Mesenchymal stem cell (in vitro differentiated cells and primary cell): ENCODE results near the gene SEMA4F.

ENCODE experiments used
- DNase-seq: peaks from one replicate; pipeline ENCODE4 v3.0.0-alpha.2; 2013
- H2AFZ ChIP-seq: one replicate; pipeline ENCODE4 v1.6.1; 2013; ENCODE audit warnings: low read depth, mild to moderate bottlenecking, control low read depth, inconsistent platforms, low read length, moderate library complexity
- H2AK5ac ChIP-seq: 2 replicates; pipeline ENCODE4 v1.6.1; 2013; ENCODE audit warnings: low read length, moderate library complexity, mild to moderate bottlenecking, inconsistent platforms; ENCODE audit not compliant: severe bottlenecking
- H2BK120ac ChIP-seq: one replicate; pipeline ENCODE4 v1.6.1; 2013; ENCODE audit warnings: low read depth, mild to moderate bottlenecking, inconsistent platforms, low read length, moderate library complexity
- H2BK12ac ChIP-seq, 2 experiments: one replicate each; pipeline ENCODE4 v1.6.1; 2013; ENCODE audit warnings: inconsistent platforms in 2 of 2, low read length in 2 of 2, mild to moderate bottlenecking in 2 of 2, moderate library complexity in 2 of 2, control low read depth in 1 of 2
- H2BK15ac ChIP-seq: one replicate; pipeline ENCODE4 v1.6.1; 2013; ENCODE audit warnings: mild to moderate bottlenecking, low read depth, inconsistent platforms; ENCODE audit not compliant: poor library complexity, severe bottlenecking
- H2BK5ac ChIP-seq: 2 replicates; pipeline ENCODE4 v1.6.1; 2013; ENCODE audit warnings: low read depth, mild to moderate bottlenecking, low read length, control low read depth, inconsistent platforms; ENCODE audit not compliant: poor library complexity, severe bottlenecking
- H3K14ac ChIP-seq, 2 experiments: one replicate each; pipeline ENCODE4 v1.6.1; 2013; ENCODE audit warnings: inconsistent platforms in 2 of 2, low read length in 2 of 2, control low read depth in 1 of 2, mild to moderate bottlenecking in 1 of 2, moderate library complexity in 1 of 2
- H3K18ac ChIP-seq, 2 experiments: one replicate each; pipeline ENCODE4 v1.6.1; 2013; ENCODE audit warnings: inconsistent platforms in 2 of 2, low read length in 2 of 2, control low read depth in 1 of 2, low read depth in 1 of 2, mild to moderate bottlenecking in 1 of 2
- H3K23ac ChIP-seq, 2 experiments: one replicate each; pipeline ENCODE4 v1.6.1; 2013; ENCODE audit warnings: inconsistent platforms in 2 of 2, low read length in 2 of 2, mild to moderate bottlenecking in 2 of 2, moderate library complexity in 2 of 2, control low read depth in 1 of 2
- H3K27ac ChIP-seq: 2 replicates; pipeline ENCODE4 v1.5.1; 2013; ENCODE audit warnings: mild to moderate bottlenecking, moderate library complexity, low read length, control low read depth, inconsistent platforms; ENCODE audit not compliant: poor library complexity, severe bottlenecking
- H3K27me3 ChIP-seq, 2 experiments: 2 replicates each; pipeline versions ENCODE4 v1.6.1 to v1.7.0; 2013; ENCODE audit warnings: low read length in 2 of 2, mild to moderate bottlenecking in 2 of 2, moderate library complexity in 2 of 2, control low read depth in 1 of 2, inconsistent platforms in 1 of 2; ENCODE audit not compliant: control insufficient read depth in 1 of 2, insufficient read depth in 1 of 2
- H3K36me3 ChIP-seq, 2 experiments: 2 replicates each; pipeline versions ENCODE4 v1.6.1 to v1.7.0; 2013; ENCODE audit warnings: low read length in 2 of 2, control low read depth in 1 of 2, inconsistent platforms in 1 of 2, low read depth in 1 of 2, mild to moderate bottlenecking in 1 of 2; ENCODE audit not compliant: insufficient read depth in 2 of 2, control insufficient read depth in 1 of 2
- H3K4ac ChIP-seq, 2 experiments: one replicate each; pipeline ENCODE4 v1.6.1; 2013; ENCODE audit warnings: inconsistent platforms in 2 of 2, low read length in 2 of 2, mild to moderate bottlenecking in 2 of 2, moderate library complexity in 2 of 2, control low read depth in 1 of 2, low read depth in 1 of 2
- H3K4me1 ChIP-seq: 2 replicates; pipeline ENCODE4 v1.6.1; 2013; ENCODE audit warnings: low read depth, low read length, control low read depth; ENCODE audit not compliant: control insufficient read depth, insufficient read depth
- H3K4me2 ChIP-seq: 2 replicates; pipeline ENCODE4 v1.6.1; 2013; ENCODE audit warnings: low read length, mild to moderate bottlenecking, inconsistent platforms; ENCODE audit not compliant: poor library complexity, severe bottlenecking
- H3K4me3 ChIP-seq, 2 experiments: 2 replicates each; pipeline versions ENCODE4 v1.5.1 to v1.7.0; 2013; ENCODE audit warnings: low read length in 2 of 2, mild to moderate bottlenecking in 2 of 2, control low read depth in 1 of 2, low read depth in 1 of 2; ENCODE audit not compliant: insufficient read depth in 1 of 2
- H3K79me1 ChIP-seq: replicated peaks from 2 replicates; pipeline ENCODE4 v1.6.1; 2013; ENCODE audit warnings: mild to moderate bottlenecking, control low read depth, low read length, inconsistent platforms; ENCODE audit not compliant: poor library complexity, severe bottlenecking
- H3K9ac ChIP-seq: 2 replicates; pipeline ENCODE4 v1.7.0; 2013; ENCODE audit warnings: mild to moderate bottlenecking, low read length, moderate library complexity
- H3K9me3 ChIP-seq: 2 replicates; pipeline ENCODE4 v1.7.0; 2013; ENCODE audit warnings: mild to moderate bottlenecking, low read length; ENCODE audit not compliant: control insufficient read depth
- H4K8ac ChIP-seq: one replicate; pipeline ENCODE4 v1.6.1; 2013; ENCODE audit warnings: inconsistent platforms, mild to moderate bottlenecking, low read length, moderate library complexity
- H4K91ac ChIP-seq: one replicate; pipeline ENCODE4 v1.6.1; 2013; ENCODE audit warnings: mild to moderate bottlenecking, low read length, inconsistent platforms
- WGBS: methylation state at CpG from one replicate; pipeline ENCODE4 v1.1.7; 2013; ENCODE audit warnings: mixed read lengths; 5-methylcytosine and 5-hydroxymethylcytosine counted together

Gene SEMA4F

GRCh38 chr2:74690571-74690970 is 36.5 kb downstream of the SEMA4F start:
- Histone ChIP-seq H3K4ac (no peak overlapping the region), H4K8ac (no peak overlapping the region), H2BK15ac (no peak overlapping the region), H3K9ac (no peak overlapping the region), H4K91ac (no peak overlapping the region), H3K27me3 (peaks cover 0 to 35% of the 10 kb centered on the region in 2 experiments), H2BK12ac (no peak overlapping the region), H3K23ac (no peak overlapping the region), H3K14ac (no peak overlapping the region), H3K4me3 (no peak overlapping the region), H2BK120ac (no peak overlapping the region), H3K9me3 (no peaks in the 10 kb centered on the region), H3K36me3 (no peaks in the 10 kb centered on the region), H3K79me1 (no peaks in the 10 kb centered on the region), H2AK5ac (no peak overlapping the region), H3K18ac (no peak overlapping the region), H3K4me1 (no peaks in the 10 kb centered on the region), H3K4me2 (no peak overlapping the region), H2AFZ (no peak overlapping the region), H2BK5ac (no peak overlapping the region), H3K27ac (no peak overlapping the region)
- 27% methylated on average over 3 of the region's 4 CpGs for WGBS
- DNase-seq, result peak; percentile 72

GRCh38 chr2:74691929-74692328 is 37.9 kb downstream of the SEMA4F start:
- Histone ChIP-seq H2AK5ac (no peak overlapping the region), H3K18ac (no peak overlapping the region), H3K79me1 (no peaks in the 10 kb centered on the region), H3K36me3 (no peaks in the 10 kb centered on the region), H4K8ac (no peak overlapping the region), H3K4me2 (no peak overlapping the region), H3K4me3 (peak overlapping the region in 1 of 2 experiments; percentile 35), H2AFZ (no peak overlapping the region), H3K9ac (no peak overlapping the region), H2BK120ac (no peak overlapping the region), H3K4me1 (no peaks in the 10 kb centered on the region), H2BK12ac (peak overlapping the region in 1 of 2 experiments; percentile 11), H3K4ac (no peak overlapping the region), H3K9me3 (no peaks in the 10 kb centered on the region), H3K14ac (no peak overlapping the region), H3K23ac (no peak overlapping the region), H3K27ac (no peak overlapping the region), H2BK5ac (no peak overlapping the region), H4K91ac (no peak overlapping the region), H2BK15ac (no peak overlapping the region), H3K27me3 (peaks cover 0 to 35% of the 10 kb centered on the region in 2 experiments)
- WGBS, result 85% methylated on average over 5 of the region's 5 CpGs
- DNase-seq, result no peak

GRCh38 chr2:74693213-74693612 is 39.2 kb downstream of the SEMA4F start:
- no peak overlapping the region for H3K9ac ChIP-seq
- DNase-seq, result no peak
- H3K4me1 ChIP-seq, result no peaks in the 10 kb centered on the region
- no peak overlapping the region for H2AFZ ChIP-seq
- no peak overlapping the region for H3K27ac ChIP-seq
- no peak overlapping the region for H4K8ac ChIP-seq
- no peak overlapping the region for H3K4me3 ChIP-seq
- no peak overlapping the region for H2AK5ac ChIP-seq
- H3K18ac ChIP-seq, result no peak overlapping the region
- no peak overlapping the region for H2BK15ac ChIP-seq
- no peaks in the 10 kb centered on the region for H3K36me3 ChIP-seq
- H3K14ac ChIP-seq, result no peak overlapping the region
- peaks cover 0 to 31% of the 10 kb centered on the region in 2 experiments for H3K27me3 ChIP-seq
- H2BK120ac ChIP-seq, result no peak overlapping the region
- H2BK5ac ChIP-seq, result no peak overlapping the region
- H3K9me3 ChIP-seq, result no peaks in the 10 kb centered on the region
- no peak overlapping the region for H3K23ac ChIP-seq
- no peak overlapping the region for H4K91ac ChIP-seq
- H3K4me2 ChIP-seq, result no peak overlapping the region
- H3K4ac ChIP-seq, result no peak overlapping the region
- no peak overlapping the region for H2BK12ac ChIP-seq
- no peaks in the 10 kb centered on the region for H3K79me1 ChIP-seq

- Histone ChIP-seq H2AFZ (no peak overlapping the region), H3K18ac (no peak overlapping the region), H3K27ac (no peak overlapping the region), H3K79me1 (no peaks in the 10 kb centered on the region), H3K36me3 (no peaks in the 10 kb centered on the region), H3K14ac (no peak overlapping the region), H2AK5ac (no peak overlapping the region), H3K23ac (no peak overlapping the region), H3K9me3 (no peaks in the 10 kb centered on the region), H2BK5ac (no peak overlapping the region), H3K4me3 (no peak overlapping the region), H3K4ac (no peak overlapping the region), H4K91ac (no peak overlapping the region), H2BK120ac (no peak overlapping the region), H3K4me2 (no peak overlapping the region), H3K4me1 (no peaks in the 10 kb centered on the region), H3K27me3 (peaks cover 0 to 31% of the 10 kb centered on the region in 2 experiments), H2BK15ac (no peak overlapping the region), H2BK12ac (no peak overlapping the region), H4K8ac (no peak overlapping the region), H3K9ac (no peak overlapping the region)
- WGBS, result no CpG with 5 or more reads among the region's 1 CpG
- no peak for DNase-seq
Measured at GRCh38 chr2:74693668-74694067, 39.6 kb downstream of the SEMA4F start.
